Smooth muscle cell (in vitro differentiated cells): ENCODE measurements around the gene CAPN14. TPM values are rescaled to one million over a fixed set of nuclear protein-coding genes. Genes with fewer than 3 reads are reported as not detected.

Experiments
- DNase-seq: peaks from one replicate; lab custom pipeline; 2025; ENCODE audit not compliant: unreplicated experiment; lab: John Stamatoyannopoulos, UW
- H2AFZ ChIP-seq: fragments of 200-600 bp; sonication (generic); 2 replicates; pipeline ENCODE4 v1.6.0; 2016; ENCODE audit warnings: antibody characterized with exemption, low read depth, mild to moderate bottlenecking
- H3F3A ChIP-seq: fragments of 200-600 bp; sonication (generic); 2 replicates; pipeline ENCODE4 v1.6.0; 2017; ENCODE audit warnings: antibody characterized with exemption, low read depth
- H3K27ac ChIP-seq: fragments of 200-600 bp; sonication (generic); 2 replicates; pipeline ENCODE4 v1.5.1; 2016; ENCODE audit warnings: low read depth, mild to moderate bottlenecking
- H3K27me3 ChIP-seq: fragments of 200-600 bp; sonication (generic); 2 replicates; pipeline ENCODE4 v1.6.1; 2016; ENCODE audit warnings: low read depth, mild to moderate bottlenecking
- H3K36me3 ChIP-seq: fragments of 200-600 bp; sonication (generic); 2 replicates; pipeline ENCODE4 v1.5.1; 2016; ENCODE audit warnings: low read depth
- H3K4me1 ChIP-seq: fragments of 200-600 bp; sonication (generic); 2 replicates; pipeline ENCODE4 v1.5.1; 2016; ENCODE audit warnings: low read depth
- H3K4me2 ChIP-seq: fragments of 200-600 bp; sonication (generic); 2 replicates; pipeline ENCODE4 v1.6.0; 2016; ENCODE audit warnings: mild to moderate bottlenecking
- H3K4me3 ChIP-seq: fragments of 200-600 bp; sonication (generic); 2 replicates; pipeline ENCODE4 v1.5.1; 2016; ENCODE audit warnings: mild to moderate bottlenecking
- H3K79me2 ChIP-seq: fragments of 200-600 bp; sonication (generic); 2 replicates; pipeline ENCODE4 v1.6.0; 2016; ENCODE audit warnings: low read depth, mild to moderate bottlenecking
- H3K9ac ChIP-seq: fragments of 200-600 bp; sonication (generic); 2 replicates; pipeline ENCODE4 v1.6.0; 2016; ENCODE audit warnings: low read depth
- H3K9me3 ChIP-seq: fragments of 200-600 bp; sonication (generic); replicated peaks from 2 replicates; pipeline ENCODE4 v1.5.1; 2016; ENCODE audit warnings: low read depth
- H4K20me1 ChIP-seq: fragments of 200-600 bp; sonication (generic); 2 replicates; pipeline ENCODE4 v1.6.0; 2016; ENCODE audit warnings: low read depth
- CTCF ChIP-seq: fragments of 200-600 bp; sonication (generic); IDR thresholded peaks from 2 replicates; pipeline ENCODE4 v1.5.1; 2017; ENCODE audit warnings: borderline replicate concordance, mild to moderate bottlenecking, antibody characterized with exemption; ENCODE audit not compliant: insufficient read depth, poor library complexity, severe bottlenecking
- WGBS: methylation state at CpG from one replicate; pipeline ENCODE4 v1.1.7; 2016; ENCODE audit warnings: low lambda C conversion rate; 5-methylcytosine and 5-hydroxymethylcytosine counted together
- polyA plus RNA-seq: library from polyadenylated mRNA; unstranded; fragments of >200 nt; fragmentation: Nextera tagmentation; extraction: Ambion mirVana; gene quantifications from 2 replicates; pipeline ENCODE4 v1.2.1, GENCODE V29; 2016
- total RNA-seq: library from RNA; depleted of rRNA; stranded (reverse); fragments of >200 nt; gene quantifications from 2 replicates; pipeline ENCODE4 v1.2.3, GENCODE V29; 2014

The CAPN14 gene, protein sequence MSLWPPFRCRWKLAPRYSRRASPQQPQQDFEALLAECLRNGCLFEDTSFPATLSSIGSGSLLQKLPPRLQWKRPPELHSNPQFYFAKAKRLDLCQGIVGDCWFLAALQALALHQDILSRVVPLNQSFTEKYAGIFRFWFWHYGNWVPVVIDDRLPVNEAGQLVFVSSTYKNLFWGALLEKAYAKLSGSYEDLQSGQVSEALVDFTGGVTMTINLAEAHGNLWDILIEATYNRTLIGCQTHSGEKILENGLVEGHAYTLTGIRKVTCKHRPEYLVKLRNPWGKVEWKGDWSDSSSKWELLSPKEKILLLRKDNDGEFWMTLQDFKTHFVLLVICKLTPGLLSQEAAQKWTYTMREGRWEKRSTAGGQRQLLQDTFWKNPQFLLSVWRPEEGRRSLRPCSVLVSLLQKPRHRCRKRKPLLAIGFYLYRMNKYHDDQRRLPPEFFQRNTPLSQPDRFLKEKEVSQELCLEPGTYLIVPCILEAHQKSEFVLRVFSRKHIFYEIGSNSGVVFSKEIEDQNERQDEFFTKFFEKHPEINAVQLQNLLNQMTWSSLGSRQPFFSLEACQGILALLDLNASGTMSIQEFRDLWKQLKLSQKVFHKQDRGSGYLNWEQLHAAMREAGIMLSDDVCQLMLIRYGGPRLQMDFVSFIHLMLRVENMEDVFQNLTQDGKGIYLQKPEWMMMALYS
- 0.13 and 0.58 TPM in 2 replicates for total RNA-seq
- 0.27 and 0.55 TPM in 2 replicates for polyA plus RNA-seq

- Histone ChIP-seq H3K4me2 (no peak within 1 kb of the TSS), H3K9ac (no peak within 1 kb of the TSS), H3K27me3 (peaks cover 6% of the 10 kb centered on the region), H3K27ac (no peak within 1 kb of the TSS), H2AFZ (no peak within 1 kb of the TSS), H3K9me3 (no peaks in the 10 kb centered on the region), H3K4me3 (no peak within 1 kb of the TSS), H3K4me1 (no peaks in the 10 kb centered on the region), H3F3A (peaks cover 4% of the 10 kb centered on the region), H3K36me3 (no peaks in the 10 kb centered on the region), H3K79me2 (no peaks in the 10 kb centered on the region), H4K20me1 (no peaks in the 10 kb centered on the region)
- DNase-seq: no peak
- TF ChIP-seq CTCF: no peak
- 66% methylated on average over 6 of the region's 6 CpGs for WGBS
Observed at GRCh38 chr2:31217465-31218200, at the start of gene CAPN14. TSS of gene CAPN14 (minus strand) at chr2:31217515. CDS start at chr2:31205447, 12,068 bp downstream.

- H3K36me3 ChIP-seq: no peaks in the 10 kb centered on the region
- no peaks in the 10 kb centered on the region for H4K20me1 ChIP-seq
- no peak overlapping the region for H3K4me3 ChIP-seq
- WGBS: 94% methylated on average over 6 of the region's 6 CpGs
- H3K9ac ChIP-seq: no peak overlapping the region
- no peaks in the 10 kb centered on the region for H3K79me2 ChIP-seq
- no peak overlapping the region for H2AFZ ChIP-seq
- H3K4me2 ChIP-seq: no peak overlapping the region
- no peaks in the 10 kb centered on the region for H3K27me3 ChIP-seq
- DNase-seq: no peak
- H3K4me1 ChIP-seq: no peaks in the 10 kb centered on the region
- no peak for TF ChIP-seq CTCF
- no peak overlapping the region for H3K27ac ChIP-seq
- H3K9me3 ChIP-seq: no peaks in the 10 kb centered on the region
- no peaks in the 10 kb centered on the region for H3F3A ChIP-seq
Observed at GRCh38 chr2:31266804-31267203, 49.5 kb upstream of the CAPN14 start.

GRCh38 chr2:31265234-31265633 lies 47.9 kb upstream of the CAPN14 start:
- no peaks in the 10 kb centered on the region for H3K36me3 ChIP-seq
- H3K9me3 ChIP-seq: no peaks in the 10 kb centered on the region
- no peaks in the 10 kb centered on the region for H3K4me1 ChIP-seq
- no peaks in the 10 kb centered on the region for H3K79me2 ChIP-seq
- WGBS: 99% methylated on average over 6 of the region's 6 CpGs
- H3K4me3 ChIP-seq: no peak overlapping the region
- TF ChIP-seq CTCF: no peak
- no peaks in the 10 kb centered on the region for H3K27me3 ChIP-seq
- H4K20me1 ChIP-seq: no peaks in the 10 kb centered on the region
- H3K9ac ChIP-seq: no peak overlapping the region
- H2AFZ ChIP-seq: no peak overlapping the region
- H3K27ac ChIP-seq: no peak overlapping the region
- DNase-seq: no peak
- H3F3A ChIP-seq: no peaks in the 10 kb centered on the region
- no peak overlapping the region for H3K4me2 ChIP-seq
